Fibroblast of gingiva (primary cell): ENCODE data around the gene DISP3.

Experiments
- DNase-seq: peaks from one replicate; pipeline ENCODE4 v3.0.0-alpha.2; 2011; ENCODE audit warnings: low read depth

Gene DISP3

GRCh38 chr1:11546456-11546855 lies 67.5 kb downstream of the DISP3 start:
- no peak for DNase-seq

DNA sequence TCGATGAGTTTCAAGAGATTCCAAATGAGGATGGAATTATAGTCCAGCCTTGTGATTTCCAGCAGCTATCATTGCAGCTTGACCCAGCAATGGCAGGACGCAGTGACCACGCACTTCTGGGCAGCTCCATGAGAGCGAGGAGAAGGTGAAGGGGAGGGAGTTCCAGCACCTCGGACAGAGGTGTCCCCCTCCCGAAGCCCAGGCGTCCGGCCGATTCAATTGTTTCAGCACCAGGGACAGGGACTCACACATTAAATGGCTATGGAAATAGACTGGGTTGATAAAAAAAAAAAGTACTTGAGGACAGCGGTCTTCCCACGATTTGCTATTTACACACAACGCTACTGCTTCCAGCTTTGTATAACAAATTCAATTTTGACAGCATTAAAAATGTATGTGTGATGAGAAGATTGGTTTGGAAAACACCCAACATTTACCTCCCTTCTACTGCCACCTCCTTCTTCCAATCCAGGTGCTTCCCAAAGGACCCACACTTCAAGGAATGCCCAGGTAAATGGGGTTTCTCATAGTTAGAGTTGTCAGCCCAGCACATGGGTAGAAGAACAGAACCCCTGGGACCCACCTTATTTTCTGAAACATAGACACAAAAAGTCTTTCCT lies 71.8 kb downstream of the DISP3 start:
- peak; percentile 41 for DNase-seq

GRCh38 chr1:11558276-11558675 lies 79.3 kb downstream of the DISP3 start:
- DNase-seq, result no peak

DNA sequence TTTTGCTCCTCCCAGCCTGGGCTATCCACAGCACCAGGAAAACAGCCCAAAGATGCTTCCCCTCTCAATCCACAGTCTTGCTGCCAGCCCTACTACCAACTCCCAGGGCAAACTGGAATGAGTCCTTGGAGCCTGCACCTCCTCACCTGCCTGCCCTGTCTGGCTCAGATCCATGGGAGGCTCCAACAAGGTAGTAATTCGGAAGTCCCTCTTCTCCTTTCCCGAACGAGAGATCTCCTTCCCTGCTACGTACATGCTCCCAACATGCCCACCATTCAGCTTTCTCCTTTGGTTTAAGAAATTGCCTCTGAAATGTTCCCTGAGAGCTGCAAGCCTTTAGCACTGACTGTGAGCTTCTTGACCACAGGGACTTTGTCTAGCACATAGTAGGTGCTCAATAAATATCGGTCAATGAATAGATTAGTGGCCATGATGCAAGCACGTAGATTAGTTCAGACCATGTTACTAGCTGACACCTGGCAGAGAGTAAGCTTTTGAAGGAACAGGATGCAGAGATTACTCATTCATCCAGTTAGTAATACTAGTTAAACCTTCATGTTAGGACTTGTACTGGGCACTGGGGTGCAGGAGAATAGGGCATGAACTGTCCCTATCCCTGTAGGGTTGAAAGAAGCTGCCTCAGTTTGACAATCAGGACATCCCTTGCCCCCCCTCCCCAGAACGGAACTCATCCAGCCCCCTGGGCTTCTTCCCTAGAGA lies 80.1 kb downstream of the DISP3 start:
- no peak for DNase-seq

GRCh38 chr1:11559591-11559970 lies 80.6 kb downstream of the DISP3 start:
- no peak for DNase-seq

DNA sequence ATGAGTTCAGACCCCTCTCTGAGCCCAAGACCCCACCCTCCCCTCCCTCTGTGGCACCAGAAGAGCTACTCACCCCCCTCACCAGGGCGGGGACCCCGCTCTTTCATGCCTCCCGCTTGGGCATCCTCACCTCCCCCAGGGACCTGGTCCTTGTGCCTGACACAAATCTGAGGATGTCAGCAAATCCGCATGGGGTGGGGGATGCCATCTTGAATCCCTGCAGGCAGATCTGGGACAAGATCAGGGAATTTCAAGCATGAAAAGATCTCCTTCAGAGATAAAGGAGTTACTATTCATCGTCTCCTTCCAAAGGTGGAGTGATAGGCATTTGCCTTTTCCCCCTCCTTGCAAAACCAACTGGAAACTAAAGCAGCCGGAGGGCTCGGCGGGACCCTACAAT lies 81.1 kb downstream of the DISP3 start:
- no peak for DNase-seq

DNA sequence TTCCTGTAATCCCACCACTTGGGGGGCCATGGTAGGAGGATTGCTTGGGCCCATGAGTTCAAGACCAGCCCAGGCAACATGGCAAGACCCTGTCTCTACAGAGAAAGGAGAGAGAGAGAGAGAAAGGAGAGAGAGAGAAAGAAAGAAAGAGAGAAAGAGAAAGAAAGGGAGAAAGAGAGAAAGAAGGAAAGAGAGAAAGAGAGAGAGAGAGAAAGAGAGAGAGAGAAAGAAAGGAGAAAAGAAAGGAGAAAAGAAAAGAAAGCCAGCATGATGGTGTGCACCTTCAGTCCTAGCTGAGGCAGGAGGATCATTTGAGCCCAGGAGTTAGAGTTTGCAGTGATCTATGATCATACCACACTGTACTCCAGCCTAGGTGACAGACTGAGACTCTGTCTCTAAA lies 82.8 kb downstream of the DISP3 start:
- DNase-seq, result no peak

DNA sequence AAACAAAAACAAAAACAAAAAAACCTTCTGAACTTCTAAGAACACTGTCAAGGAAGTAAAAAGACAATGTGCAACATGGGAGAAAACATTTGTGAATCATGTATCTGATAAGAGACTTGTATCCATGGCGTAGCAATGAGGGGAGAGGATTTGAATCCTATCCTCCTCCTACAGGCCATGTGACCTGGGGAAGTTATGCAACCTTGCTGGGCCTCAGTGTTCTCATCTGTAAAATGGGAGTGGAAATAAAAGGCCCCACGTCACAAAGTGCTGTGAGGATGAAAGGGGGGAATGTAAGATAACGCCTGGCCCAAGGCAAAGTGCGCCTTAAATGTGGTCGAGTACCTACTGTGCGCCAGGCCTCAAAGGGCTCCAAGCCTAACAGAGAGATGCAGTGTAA lies 83.7 kb downstream of the DISP3 start:
- no peak for DNase-seq

DNA sequence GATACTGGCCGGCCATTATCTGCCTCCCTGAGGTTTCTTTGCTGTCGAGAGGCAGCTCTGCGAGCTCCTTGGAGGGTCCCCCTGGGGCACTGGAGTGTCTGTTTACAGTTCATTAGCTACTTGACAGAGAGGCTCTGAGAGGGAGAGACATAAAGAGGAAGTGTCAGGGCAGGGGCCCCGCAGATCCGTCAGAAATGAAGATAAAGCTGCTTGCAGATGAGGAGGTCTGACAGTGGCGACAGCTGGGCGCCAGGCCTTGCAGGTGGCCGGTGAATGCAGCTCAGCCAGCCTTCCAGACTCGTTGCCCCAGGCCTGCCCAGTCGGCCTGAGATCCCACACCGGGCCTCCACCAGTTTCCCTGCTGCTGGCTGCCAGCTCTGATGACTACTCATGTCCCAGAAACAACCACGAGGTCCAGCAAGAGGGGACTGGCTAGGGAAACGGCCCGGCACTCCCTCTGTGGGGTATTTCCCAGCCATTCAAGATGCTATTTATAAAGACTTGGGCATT lies 84.7 kb downstream of the DISP3 start:
- no peak for DNase-seq

- no peak for DNase-seq
These were observed 85.3 kb downstream of the DISP3 start for GRCh38 chr1:11564237-11564636.

DNA sequence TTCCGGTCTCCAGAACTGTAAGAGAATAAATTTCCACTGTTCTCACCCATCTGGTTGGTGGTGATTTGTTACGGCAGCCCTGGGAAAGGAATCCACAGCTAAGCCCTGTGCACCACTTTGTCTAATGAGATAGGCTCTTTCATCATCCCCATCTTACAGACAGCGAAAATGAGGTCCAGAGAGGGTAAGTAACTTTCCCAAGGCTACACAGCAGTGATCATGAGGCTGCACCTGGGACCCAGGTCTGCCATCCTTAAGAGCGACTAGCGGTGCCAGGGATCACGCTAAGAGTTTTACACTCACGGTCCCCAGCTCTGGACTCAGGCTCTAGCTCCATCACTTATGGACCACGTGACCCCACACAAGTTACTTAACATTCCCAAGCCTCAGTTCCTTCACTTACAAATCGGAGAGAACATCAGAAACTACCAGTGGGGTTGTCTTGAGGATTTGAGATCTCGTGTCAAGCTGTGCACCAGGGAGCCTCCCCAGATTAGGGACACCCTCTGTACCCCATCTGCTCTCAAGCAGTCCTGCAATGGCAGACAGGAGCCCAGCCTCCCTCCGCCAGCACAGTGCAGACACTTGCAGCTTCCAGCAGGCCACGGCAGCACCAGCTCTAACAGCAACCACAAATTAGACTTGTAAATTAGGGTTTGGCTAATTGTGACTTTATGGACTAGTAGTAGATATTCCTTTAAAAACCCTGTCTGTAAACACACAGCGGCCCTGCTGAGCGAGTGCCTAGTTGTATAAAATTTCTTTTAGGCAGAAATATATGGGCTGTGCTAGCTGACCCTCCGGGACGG lies 87.3 kb downstream of the DISP3 start:
- no peak for DNase-seq

GRCh38 chr1:11567244-11568065 lies 88.5 kb downstream of the DISP3 start:
- no peak for DNase-seq

DNA sequence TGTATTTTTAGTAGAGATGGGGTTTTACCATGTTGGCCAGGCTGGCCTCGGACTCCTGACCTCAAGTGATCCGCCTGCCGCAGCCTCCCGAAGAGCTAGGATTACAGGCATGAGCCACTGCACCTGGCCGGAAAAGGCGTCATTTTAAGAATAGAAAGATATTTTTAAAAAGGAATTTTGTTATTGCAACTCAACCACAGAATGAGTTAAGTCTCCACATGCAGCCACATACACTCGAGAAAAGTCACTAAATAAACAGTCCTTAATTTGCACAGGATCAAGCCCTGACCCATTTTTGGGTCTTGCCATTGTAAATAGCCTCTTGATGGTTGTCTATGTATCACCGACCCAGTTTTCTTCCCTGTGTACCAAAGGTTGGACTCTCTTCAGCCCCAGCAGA lies 89.7 kb downstream of the DISP3 start:
- no peak for DNase-seq

GRCh38 chr1:11569551-11569950 lies 90.6 kb downstream of the DISP3 start:
- DNase-seq, result no peak

DNA sequence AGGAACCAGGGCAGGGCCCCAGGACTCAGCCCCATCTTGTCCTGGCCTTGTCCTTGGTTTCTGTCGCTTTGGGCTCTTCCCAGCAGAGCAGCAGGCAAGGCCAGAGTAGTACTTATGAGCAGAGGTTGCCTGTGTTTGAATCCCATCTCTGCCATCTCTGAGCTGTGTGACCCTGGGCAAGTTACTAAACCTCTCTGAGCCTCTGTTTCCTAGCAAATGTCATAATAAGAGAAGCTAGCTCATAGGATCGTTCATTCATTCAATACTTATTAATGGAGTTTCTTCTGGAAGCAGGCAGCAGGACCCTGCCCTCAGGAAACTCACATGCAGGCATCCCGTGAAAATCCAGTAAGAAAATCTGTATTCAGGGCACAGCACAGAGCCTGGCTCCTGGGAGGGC lies 91.0 kb downstream of the DISP3 start:
- DNase-seq, result no peak

GRCh38 chr1:11570821-11571380 lies 91.9 kb downstream of the DISP3 start:
- DNase-seq, result no peak

DNA sequence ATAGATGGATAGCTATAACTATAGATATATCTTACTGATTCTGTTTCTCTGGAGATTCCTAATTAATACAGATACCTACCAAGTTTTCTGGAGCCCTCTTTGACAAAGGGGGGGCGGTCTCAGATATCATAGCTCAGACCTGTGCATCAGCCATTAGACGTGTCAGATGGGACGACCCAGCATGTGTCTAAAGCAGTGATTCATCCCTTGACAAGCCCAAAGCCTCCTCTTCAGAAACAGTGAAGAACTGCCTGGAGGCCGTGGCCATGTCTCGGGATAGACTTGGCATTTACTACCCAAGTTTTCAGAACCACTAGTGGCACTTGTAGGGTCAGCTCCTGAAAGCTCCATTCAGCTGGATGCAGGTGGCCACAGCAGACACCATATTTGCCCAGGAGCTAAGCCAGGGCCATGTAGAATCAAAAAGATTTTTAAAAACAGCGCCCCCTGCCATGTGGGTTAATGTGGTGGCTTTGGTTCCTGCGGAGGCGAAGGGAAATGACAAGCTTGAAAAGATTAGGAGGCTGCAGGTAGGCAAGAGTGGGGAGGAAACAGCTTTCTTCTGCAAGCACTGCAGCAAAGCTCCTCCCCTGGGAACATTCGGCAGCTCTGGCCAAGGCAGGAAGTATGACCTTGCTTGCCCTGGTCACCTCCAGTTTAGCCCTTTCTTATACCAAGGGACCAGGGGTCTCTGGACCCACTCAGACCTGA lies 93.1 kb downstream of the DISP3 start:
- DNase-seq, result no peak

GRCh38 chr1:11573116-11573692 lies 94.2 kb downstream of the DISP3 start:
- no peak for DNase-seq

GRCh38 chr1:11575553-11575952 lies 96.6 kb downstream of the DISP3 start:
- no peak for DNase-seq

- DNase-seq, result no peak
These were observed 97.3 kb downstream of the DISP3 start for GRCh38 chr1:11576109-11576875.
